Lower leg skin (tissue), 4 donors: ENCODE results near the gene CD24. TPM values are rescaled to one million over a fixed set of nuclear protein-coding genes. Genes with fewer than 3 reads are reported as not detected.

Experiments used
- DNase-seq, 2 donors: peaks; one replicate each; pipeline ENCODE4 v3.0.0-alpha.2; 2019; ENCODE audit warnings: low spot score in 2 of 2
- H3K4me3 ChIP-seq: fragments of 200-600 bp; sonication (generic); 2 replicates; pipeline ENCODE4 v1.5.1; 2017; ENCODE audit warnings: mild to moderate bottlenecking, low read depth; ENCODE audit not compliant: poor library complexity, severe bottlenecking
- CTCF ChIP-seq, 3 donors: fragments of 450-650 bp; IDR thresholded peaks; one replicate each; pipeline ENCODE4 v1.5.1; 2016; ENCODE audit warnings: antibody characterized with exemption in 3 of 3, mild to moderate bottlenecking in 3 of 3, moderate library complexity in 2 of 3
- POLR2A ChIP-seq, 2 donors: fragments of 450-650 bp; IDR thresholded peaks; one replicate each; pipeline ENCODE4 v1.6.1; 2016 to 2017; ENCODE audit warnings: antibody characterized with exemption in 2 of 2, mild to moderate bottlenecking in 1 of 2, moderate library complexity in 1 of 2
- WGBS, 2 donors: methylation state at CpG; one replicate each; pipeline ENCODE4 v1.1.5; 2018; 5-methylcytosine and 5-hydroxymethylcytosine counted together
- intact Hi-C: fragments of 100-400 bp; cut with DNase I; formaldehyde crosslinking; loops from one replicate; pipeline ENCODE4 v1.15.0; 2023; ENCODE audit warnings: low total_unique reads
- total RNA-seq, 4 donors: library from RNA; depleted of rRNA; stranded (reverse); fragments of >200 nt; gene quantifications; one replicate each; pipeline ENCODE4 v1.1.0, GENCODE V29; 2016

CD24 gene
- total RNA-seq, 4 donors from 2014 or later = 60.9 to 207 (median 126) TPM

- 68 to 70% methylated on average over 2 of the region's 2 CpGs for WGBS, 2 donors
- TF ChIP-seq POLR2A (IDR thresholded peaks at IDR 0.05) (no peak), CTCF (IDR thresholded peaks at IDR 0.05) (no peak)
- DNase-seq = no peak
- no peak overlapping the region for H3K4me3 ChIP-seq
- intact Hi-C loops = no loop called here
These were observed 12.7 kb downstream of the CD24 start for GRCh38 chr6:106961801-106962200.

GRCh38 chr6:106961136-106961535, 13.4 kb downstream of the CD24 start:
- H3K4me3 ChIP-seq = no peak overlapping the region
- no peak for TF ChIP-seq POLR2A (IDR thresholded peaks at IDR 0.05)
- no peak for TF ChIP-seq CTCF (IDR thresholded peaks at IDR 0.05)
- DNase-seq = no peak
- intact Hi-C loops = no loop called here
- WGBS, 2 donors = 77 to 83% methylated on average over 3 of the region's 3 CpGs

DNA sequence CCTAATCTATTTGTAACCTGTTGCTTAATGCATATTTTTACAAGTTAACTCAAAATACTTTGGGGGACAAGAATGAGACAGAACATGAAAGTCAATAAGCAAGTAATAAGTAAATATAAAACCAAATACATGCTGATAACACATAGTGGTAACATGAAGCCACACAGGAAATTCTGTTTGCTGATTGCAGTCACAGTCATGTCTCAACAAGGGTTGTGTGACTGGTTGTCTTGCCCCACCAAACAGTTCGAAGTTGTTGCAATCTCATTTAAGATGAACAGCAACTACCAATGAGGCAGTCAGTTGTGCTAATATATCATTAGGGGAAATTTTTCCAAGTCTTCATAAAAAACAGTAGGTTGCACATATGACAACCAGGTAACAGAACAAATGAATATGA, 14.5 kb downstream of the CD24 start:
- no peak for TF ChIP-seq CTCF (IDR thresholded peaks at IDR 0.05)
- TF ChIP-seq POLR2A (IDR thresholded peaks at IDR 0.05) = no peak
- WGBS, 2 donors = 52 to 54% methylated on average over 1 of the region's 1 CpG
- intact Hi-C loops = no loop called here
- DNase-seq = no peak
- no peak overlapping the region for H3K4me3 ChIP-seq

- no peak overlapping the region for H3K4me3 ChIP-seq
- TF ChIP-seq CTCF (IDR thresholded peaks at IDR 0.05) = no peak
- TF ChIP-seq POLR2A (IDR thresholded peaks at IDR 0.05) = no peak
- WGBS, 2 donors = 65 to 80% methylated on average over 9 of the region's 9 CpGs
- no peak for DNase-seq
- intact Hi-C loops = no loop called here
These were observed 34.7 kb downstream of the CD24 start for GRCh38 chr6:106939848-106940247.

GRCh38 chr6:106939208-106939607, 35.3 kb downstream of the CD24 start:
- no peak for DNase-seq
- 80 to 82% methylated on average over 3 of the region's 3 CpGs for WGBS, 2 donors
- TF ChIP-seq CTCF (IDR thresholded peaks at IDR 0.05) (no peak), POLR2A (IDR thresholded peaks at IDR 0.05) (no peak)
- no peak overlapping the region for H3K4me3 ChIP-seq
- intact Hi-C loops = no loop called here
